Endothelial cell of umbilical vein (primary cell): Measurements from ENCODE around the gene STH. TPM values are rescaled to one million over a fixed set of nuclear protein-coding genes. Genes with fewer than 3 reads are reported as not detected.

Experiments used
- BruUV-seq: library from RNA; stranded (reverse); fragments of 400-500 nt; replicated peaks from 2 replicates; lab custom pipeline; 2021; lab: Mats Ljungman, UMichigan
- CTCF ChIA-PET: fragments of 300-600, 350-600 bp; sonication (Branson Sonifier 250); formaldehyde crosslinking; loops from one replicate; lab custom pipeline; 2021; ENCODE audit warnings: antibody characterized with exemption, inconsistent platforms; lab: Charles Lee
- POLR2A ChIA-PET: fragments of 300-600, 350-600 bp; sonication (Branson Sonifier 250); formaldehyde crosslinking; loops from one replicate; lab custom pipeline; 2021; ENCODE audit warnings: antibody characterized with exemption, inconsistent platforms; lab: Charles Lee
- DNase-seq: peaks from one replicate; pipeline ENCODE4 v3.0.0-alpha.2; 2011; ENCODE audit warnings: low read depth, low spot score
- FAIRE-seq: peaks from 2 replicates; lab custom pipeline; 2011; peaks lifted over from hg19 to GRCh38; lab: Jason Lieb, UNC
- H2AFZ ChIP-seq: 2 replicates; pipeline ENCODE4 v1.6.0; 2012; ENCODE audit warnings: low read depth, low read length, control low read depth, inconsistent platforms
- H3K27ac ChIP-seq: 2 replicates; pipeline ENCODE4 v1.5.1; 2011; ENCODE audit warnings: low read depth, mild to moderate bottlenecking, control low read depth, low read length, moderate library complexity; ENCODE audit not compliant: insufficient read depth
- H3K27me3 ChIP-seq, 2 experiments: 2 replicates each; pipeline versions ENCODE4 v1.6.0 to v1.6.1; 2011; ENCODE audit warnings: low read length in 2 of 2, mixed read lengths in 1 of 2; ENCODE audit not compliant: control insufficient read depth in 2 of 2, insufficient read depth in 2 of 2
- H3K36me3 ChIP-seq, 2 experiments: 2 replicates in 1 of 2; 3 replicates in 1 of 2; pipeline ENCODE4 v1.5.1; 2011; ENCODE audit warnings: low read length in 2 of 2, mild to moderate bottlenecking in 1 of 2, moderate library complexity in 1 of 2; ENCODE audit not compliant: control insufficient read depth in 2 of 2, insufficient read depth in 2 of 2; ENCODE audit errors: extremely low read depth in 1 of 2
- H3K4me1 ChIP-seq: 3 replicates; pipeline ENCODE4 v1.5.1; 2011; ENCODE audit warnings: mild to moderate bottlenecking, low read length; ENCODE audit not compliant: control insufficient read depth, insufficient read depth; ENCODE audit errors: extremely low read depth
- H3K4me2 ChIP-seq: 2 replicates; pipeline ENCODE4 v1.6.1; 2011; ENCODE audit warnings: low read length, control low read depth, mixed read lengths; ENCODE audit not compliant: insufficient read depth
- H3K4me3 ChIP-seq, 3 experiments: fragments of 200-600 bp in 1 of 3; sonication (generic), shearing (Covaris generic) in 1 of 3; replicated peaks in 1 of 3; 2 replicates each; pipeline ENCODE4 v1.5.1; 2011 to 2016; ENCODE audit warnings: control low read depth in 3 of 3, low read length in 3 of 3, mild to moderate bottlenecking in 2 of 3, inconsistent platforms in 1 of 3, low read depth in 1 of 3, moderate library complexity in 1 of 3; ENCODE audit not compliant: insufficient read depth in 1 of 3
- H3K79me2 ChIP-seq: 2 replicates; pipeline ENCODE4 v1.6.0; 2012; ENCODE audit warnings: low read length, inconsistent platforms; ENCODE audit not compliant: control insufficient read depth, insufficient read depth
- H3K9ac ChIP-seq: replicated peaks from 2 replicates; pipeline ENCODE3; 2011; ENCODE audit warnings: low read length, control low read depth; ENCODE audit not compliant: insufficient read depth; ENCODE audit errors: extremely low read depth
- H3K9me1 ChIP-seq: replicated peaks from 3 replicates; pipeline ENCODE4 v1.6.0; 2011; ENCODE audit warnings: mild to moderate bottlenecking, low read length; ENCODE audit not compliant: control insufficient read depth, insufficient read depth; ENCODE audit errors: extremely low read depth
- H3K9me3 ChIP-seq: replicated peaks from 2 replicates; pipeline ENCODE4 v1.5.1; 2012; ENCODE audit warnings: low read length, inconsistent platforms; ENCODE audit not compliant: control insufficient read depth, insufficient read depth
- H4K20me1 ChIP-seq: replicated peaks from 2 replicates; pipeline ENCODE3; 2011; ENCODE audit warnings: mild to moderate bottlenecking, low read length; ENCODE audit not compliant: control insufficient read depth, insufficient read depth; ENCODE audit errors: extremely low read depth
- CTCF ChIP-seq, 2 donors: IDR thresholded peaks; 1 replicate in 1 of 2; 2 replicates in 1 of 2; pipeline ENCODE4 v1.5.1; 2011; ENCODE audit warnings: low read length in 2 of 2, mild to moderate bottlenecking in 2 of 2, moderate library complexity in 2 of 2, control low read depth in 1 of 2, inconsistent platforms in 1 of 2, low read depth in 1 of 2; ENCODE audit not compliant: insufficient read depth in 1 of 2; ENCODE audit errors: extremely low read depth in 1 of 2
- EZH2 ChIP-seq: IDR thresholded peaks from 2 replicates; pipeline ENCODE4 v1.6.1; 2012; ENCODE audit warnings: borderline replicate concordance, low read depth, mild to moderate bottlenecking, moderate library complexity, low read length, inconsistent platforms; ENCODE audit not compliant: severe bottlenecking
- FOS ChIP-seq: IDR thresholded peaks from 2 replicates; pipeline ENCODE4 v1.6.1; 2011; ENCODE audit warnings: mild to moderate bottlenecking, low read length, moderate library complexity, borderline replicate concordance; ENCODE audit not compliant: insufficient read depth
- GATA2 ChIP-seq: IDR thresholded peaks from 2 replicates; pipeline ENCODE4 v1.7.0; 2011; ENCODE audit warnings: low read depth, mild to moderate bottlenecking, moderate library complexity, mixed read lengths, low read length; ENCODE audit not compliant: insufficient read length, insufficient read depth
- JUN ChIP-seq: IDR thresholded peaks from 2 replicates; pipeline ENCODE4 v1.6.1; 2011; ENCODE audit warnings: borderline replicate concordance, low read depth; ENCODE audit not compliant: insufficient read length, insufficient read depth
- MAX ChIP-seq: IDR thresholded peaks from 2 replicates; pipeline ENCODE4 v1.6.1; 2011; ENCODE audit not compliant: insufficient read depth, insufficient read length
- MYC ChIP-seq: IDR thresholded peaks from one replicate; pipeline ENCODE4 v1.6.1; 2011; ENCODE audit warnings: mild to moderate bottlenecking, low read depth, low read length
- POLR2A ChIP-seq: IDR thresholded peaks from 2 replicates; pipeline ENCODE4 v1.6.1; 2012; ENCODE audit warnings: low read depth, mild to moderate bottlenecking, control low read depth, low read length
- POLR2AphosphoS5 ChIP-seq: IDR thresholded peaks from 2 replicates; pipeline ENCODE4 v1.6.1; 2012; ENCODE audit warnings: low read depth, mild to moderate bottlenecking, control low read depth, low read length, moderate library complexity; ENCODE audit not compliant: insufficient read depth
- dilution Hi-C: fragments of 300-500 bp; cut with MboI; formaldehyde crosslinking; loops from one replicate; pipeline ENCODE4 v1.15.0; 2019; ENCODE audit warnings: low sequenced_read_pairs; ENCODE audit not compliant: extremely low pct_ligation_motif_present
- intact Hi-C: fragments of 100-400 bp; cut with micrococcal nuclease; formaldehyde crosslinking; loops from one replicate; pipeline ENCODE4 v1.10.0; 2022
- polyA plus RNA-seq, 4 experiments: library from polyadenylated mRNA; depleted of rRNA in 3 of 4; stranded (reverse) in 3 of 4; unstranded in 1 of 4; fragments of >200 nt; gene quantifications; 2 replicates each; pipeline versions ENCODE4 v1.2.1 to v1.2.3, GENCODE V29; 2011 to 2012; ENCODE audit warnings: missing spikeins in 1 of 4
- total RNA-seq: library from RNA; stranded (reverse); gene quantifications from 2 replicates; pipeline ENCODE4 v1.2.3, GENCODE V29; 2021

STH gene
- total and polyA plus RNA-seq, 2 donors (not counting 3 experiments of a cell fraction or from before 2014, with no cell fraction given), result not detected

- peaks cover 12 to 25% of the 10 kb centered on the region in 2 experiments for H3K36me3 ChIP-seq
- intact Hi-C loops, result no loop called here
- no peak for DNase-seq
- ChIA-PET POLR2A (no interaction called here), CTCF (interaction anchor here (1.2 to 6.5 kb wide), 4 partner anchors 17 to 173 kb away, joined by 7 to 33 read pairs (median 10); partner anchors contain the start of gene KANSL1)
- H4K20me1 ChIP-seq, result no peaks in the 10 kb centered on the region
- H3K9me3 ChIP-seq, result no peaks in the 10 kb centered on the region
- dilution Hi-C loops, result no loop called here
- no peak overlapping the region for H2AFZ ChIP-seq
- no peak overlapping the region for H3K4me2 ChIP-seq
- TF ChIP-seq POLR2A, result no peak
- no peak for TF ChIP-seq JUN
- TF ChIP-seq MYC, result no peak
- no peak for TF ChIP-seq MAX
- no peak for TF ChIP-seq EZH2
- no peaks in the 10 kb centered on the region for H3K79me2 ChIP-seq
- H3K9me1 ChIP-seq, result no peaks in the 10 kb centered on the region
- no peak overlapping the region for H3K4me3 ChIP-seq
- H3K4me1 ChIP-seq, result peaks cover 8% of the 10 kb centered on the region
- no peaks in the 10 kb centered on the region for H3K27me3 ChIP-seq
- no peak overlapping the region for H3K9ac ChIP-seq
- no peak overlapping the region for H3K27ac ChIP-seq
- no TSS peak for BruUV-seq
- FAIRE-seq, result no peak
These were observed 40.6 kb downstream of the STH start for GRCh38 chr17:46039592-46040186.

GRCh38 chr17:46042246-46042645 is 43.2 kb downstream of the STH start:
- H3K4me3 ChIP-seq, result no peak overlapping the region
- H3K27me3 ChIP-seq, result no peaks in the 10 kb centered on the region
- no TSS peak for BruUV-seq
- H3K4me2 ChIP-seq, result no peak overlapping the region
- TF ChIP-seq JUN (no peak), EZH2 (no peak), GATA2 (no peak), POLR2A (no peak), FOS (no peak), MAX (no peak), POLR2AphosphoS5 (no peak), MYC (no peak), CTCF (IDR thresholded peaks at IDR 0.05; ENCODE audit: extremely low read depth in 1 of 2, insufficient read depth in 1 of 2, low read depth in 1 of 2, low read length in 2 of 2) (no peak)
- H3K9ac ChIP-seq, result no peak overlapping the region
- H3K9me1 ChIP-seq, result no peaks in the 10 kb centered on the region
- DNase-seq (no peak), FAIRE-seq (no peak)
- CTCF ChIA-PET, result interaction anchor here (1.5 to 6.5 kb wide), 2 partner anchors 151 to 171 kb away, joined by 12 to 33 read pairs; partner anchors contain the start of gene KANSL1
- POLR2A ChIA-PET, result no interaction called here
- no peak overlapping the region for H2AFZ ChIP-seq
- H3K27ac ChIP-seq, result no peak overlapping the region
- dilution Hi-C loops (no loop called here), intact Hi-C loops (no loop called here)
- peaks cover 2% of the 10 kb centered on the region for H3K79me2 ChIP-seq
- no peaks in the 10 kb centered on the region for H3K9me3 ChIP-seq
- peaks cover 12 to 24% of the 10 kb centered on the region in 2 experiments for H3K36me3 ChIP-seq
- no peaks in the 10 kb centered on the region for H4K20me1 ChIP-seq
- peaks cover 9% of the 10 kb centered on the region for H3K4me1 ChIP-seq
